Choroid plexus epithelial cell (primary cell): Measurements from ENCODE around the gene ZFP64.

Experiments used
- DNase-seq: peaks from one replicate; pipeline ENCODE4 v3.0.0-alpha.2; 2010; ENCODE audit warnings: low read depth
- H3K4me3 ChIP-seq: 2 replicates; pipeline ENCODE4 v1.5.1; 2011; ENCODE audit warnings: low read depth, mild to moderate bottlenecking, control low read depth, low read length, moderate library complexity
- TF ChIP-seq, protein P1 (sequence below): conservative IDR thresholded peaks from 2 replicates; pipeline ENCODE4 v1.5.1; 2011; ENCODE audit warnings: low read depth, mild to moderate bottlenecking, control low read depth, inconsistent platforms, low read length, moderate library complexity

ZFP64 gene

DNA sequence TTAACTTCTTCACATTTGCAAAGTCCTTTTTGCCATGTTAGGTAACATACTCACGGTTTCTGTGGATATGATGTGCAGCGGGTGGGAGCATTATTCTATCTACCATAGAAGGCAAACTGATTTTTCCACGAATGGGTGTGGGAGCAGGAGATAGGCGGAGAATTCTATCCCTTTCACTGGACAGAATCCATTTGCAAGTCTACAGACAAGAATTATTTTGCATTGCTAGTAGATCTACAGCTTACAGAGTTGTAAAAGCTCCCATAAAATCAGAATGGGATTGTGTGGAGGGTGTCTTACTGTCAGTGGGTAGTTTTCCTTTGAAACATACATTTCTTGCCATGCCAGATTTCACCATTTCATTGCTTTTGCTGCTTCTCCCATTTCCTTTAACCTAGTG, 22.4 kb upstream of the ZFP64 start:
- TF ChIP-seq, protein P1, sequence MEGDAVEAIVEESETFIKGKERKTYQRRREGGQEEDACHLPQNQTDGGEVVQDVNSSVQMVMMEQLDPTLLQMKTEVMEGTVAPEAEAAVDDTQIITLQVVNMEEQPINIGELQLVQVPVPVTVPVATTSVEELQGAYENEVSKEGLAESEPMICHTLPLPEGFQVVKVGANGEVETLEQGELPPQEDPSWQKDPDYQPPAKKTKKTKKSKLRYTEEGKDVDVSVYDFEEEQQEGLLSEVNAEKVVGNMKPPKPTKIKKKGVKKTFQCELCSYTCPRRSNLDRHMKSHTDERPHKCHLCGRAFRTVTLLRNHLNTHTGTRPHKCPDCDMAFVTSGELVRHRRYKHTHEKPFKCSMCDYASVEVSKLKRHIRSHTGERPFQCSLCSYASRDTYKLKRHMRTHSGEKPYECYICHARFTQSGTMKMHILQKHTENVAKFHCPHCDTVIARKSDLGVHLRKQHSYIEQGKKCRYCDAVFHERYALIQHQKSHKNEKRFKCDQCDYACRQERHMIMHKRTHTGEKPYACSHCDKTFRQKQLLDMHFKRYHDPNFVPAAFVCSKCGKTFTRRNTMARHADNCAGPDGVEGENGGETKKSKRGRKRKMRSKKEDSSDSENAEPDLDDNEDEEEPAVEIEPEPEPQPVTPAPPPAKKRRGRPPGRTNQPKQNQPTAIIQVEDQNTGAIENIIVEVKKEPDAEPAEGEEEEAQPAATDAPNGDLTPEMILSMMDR, result no peak
- DNase-seq, result no peak
- H3K4me3 ChIP-seq, result no peak overlapping the region

DNA sequence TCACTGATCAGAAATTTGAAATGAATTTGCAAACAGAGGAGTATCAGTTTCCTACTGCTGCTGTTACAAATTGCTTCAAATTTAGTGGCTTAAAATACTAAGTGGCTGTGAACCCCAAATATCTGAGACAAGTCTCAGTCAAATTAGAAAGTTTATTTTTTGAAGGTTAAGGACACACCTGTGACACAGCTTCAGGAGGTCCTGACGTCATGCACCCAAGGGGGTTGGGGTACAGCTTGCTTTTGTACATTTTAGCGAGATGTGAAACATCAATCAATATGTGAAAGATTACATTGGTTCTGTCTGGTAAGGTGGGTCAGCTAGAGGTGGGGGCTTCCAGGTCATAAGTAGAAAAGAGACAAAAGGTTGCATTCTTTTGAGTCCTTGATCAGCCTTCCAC, 21.4 kb upstream of the ZFP64 start:
- TF ChIP-seq, protein P1, result no peak
- no peak for DNase-seq
- no peak overlapping the region for H3K4me3 ChIP-seq

DNA sequence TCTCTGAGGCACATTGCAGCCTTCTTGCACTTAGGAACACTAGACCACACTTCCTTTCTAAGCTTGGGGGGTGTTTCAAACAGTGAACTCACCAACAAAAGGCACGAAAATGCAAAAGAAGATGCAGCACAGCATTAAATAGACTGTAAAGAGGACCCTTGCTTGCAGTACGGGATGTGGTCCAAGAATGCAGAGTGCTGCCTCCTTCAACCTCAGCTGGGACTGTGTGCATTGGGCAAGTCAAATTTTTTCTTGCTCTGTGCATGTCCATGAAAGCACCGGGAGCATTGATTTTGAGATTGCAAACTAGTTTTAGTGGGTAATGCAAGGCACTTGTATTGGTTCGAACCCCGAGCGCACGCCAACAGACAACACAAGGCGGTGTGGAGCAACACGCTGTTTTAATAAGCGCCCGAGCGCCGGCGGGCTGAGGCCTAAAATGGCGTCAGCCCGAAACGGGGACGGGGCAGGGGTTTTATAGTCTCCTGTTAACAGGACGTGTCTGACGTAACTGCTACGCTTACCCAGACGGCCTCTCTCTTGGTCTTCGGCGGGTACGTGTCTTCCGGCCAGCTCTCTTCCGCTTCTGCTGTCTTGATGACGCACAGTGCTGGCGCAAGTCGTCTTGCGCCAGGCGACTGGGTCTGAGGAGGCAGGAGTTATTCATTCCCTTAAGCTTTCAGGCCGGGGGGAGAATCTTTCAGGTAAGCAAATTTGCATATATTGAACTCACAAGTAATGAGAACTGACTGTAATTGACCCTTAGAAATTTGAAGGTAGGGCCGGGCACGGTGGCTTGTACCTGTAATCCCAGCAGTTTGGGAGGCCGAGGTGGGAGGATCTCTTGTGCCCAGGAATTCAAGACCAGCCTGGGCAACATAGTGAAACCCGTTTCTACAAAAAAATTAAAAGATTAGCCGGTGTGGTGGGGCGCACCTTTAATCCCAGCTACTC, 18.7 kb upstream of the ZFP64 start:
- H3K4me3 ChIP-seq, result no peak overlapping the region
- no peak for DNase-seq
- TF ChIP-seq, protein P1, result no peak

DNA sequence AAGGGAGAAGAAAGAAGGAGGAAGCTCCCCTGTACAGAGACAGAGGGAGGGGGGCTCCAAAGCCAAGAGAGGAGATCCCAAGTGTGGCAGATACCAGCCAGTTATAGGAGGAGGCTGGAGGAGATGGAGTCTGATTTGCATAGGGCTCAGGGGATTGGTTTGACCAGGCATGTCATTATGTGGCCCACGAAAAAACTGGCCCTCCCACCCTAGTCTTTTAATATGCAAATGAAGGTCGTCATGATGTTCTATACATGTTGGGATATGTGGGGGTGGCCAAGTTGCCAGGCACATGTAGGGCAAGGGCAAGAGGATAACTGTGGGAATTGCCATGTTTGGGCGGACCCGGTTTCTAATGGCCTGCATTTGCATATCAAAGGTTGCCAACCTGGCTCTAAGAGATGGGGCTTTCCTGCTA, 17.6 kb upstream of the ZFP64 start:
- no peak overlapping the region for H3K4me3 ChIP-seq
- no peak for DNase-seq
- TF ChIP-seq, protein P1, result no peak

DNA sequence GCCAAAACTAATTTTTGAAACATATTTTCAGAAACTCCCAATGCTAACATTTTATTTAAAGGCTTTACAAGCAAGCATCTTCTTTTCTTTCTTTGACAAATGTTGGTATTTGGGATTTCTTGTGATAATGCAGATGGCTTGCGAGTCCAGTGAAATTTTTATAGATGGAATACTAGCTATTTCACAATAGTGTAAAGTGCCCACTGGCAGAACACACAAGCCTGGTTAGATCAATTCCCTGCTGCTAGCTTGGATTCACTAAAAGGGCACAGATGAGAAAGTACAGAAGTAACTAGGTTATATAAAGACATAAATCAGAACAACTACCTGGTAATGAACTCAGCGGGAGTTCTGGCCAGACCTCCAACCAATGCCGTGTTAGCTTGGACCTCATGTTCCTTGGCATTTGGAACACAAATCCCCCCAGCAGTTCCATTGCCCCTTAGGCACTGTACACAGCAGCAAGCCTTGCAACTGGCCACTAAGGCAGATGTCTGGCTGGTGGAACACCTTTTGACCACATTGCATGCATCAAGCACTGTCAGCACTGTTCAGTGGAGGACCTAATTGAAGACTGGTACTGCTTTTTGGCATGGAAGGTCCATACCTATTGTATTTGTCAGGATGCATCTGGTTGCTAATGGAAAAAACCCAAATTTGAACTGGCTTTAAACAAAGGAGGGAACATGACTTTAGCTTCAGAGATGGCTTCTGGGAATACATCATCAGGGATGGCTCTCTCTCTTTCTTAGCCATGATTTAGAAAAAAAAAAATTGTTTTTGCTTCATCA, 15.6 kb upstream of the ZFP64 start:
- no peak for DNase-seq
- TF ChIP-seq, protein P1, result no peak

DNA sequence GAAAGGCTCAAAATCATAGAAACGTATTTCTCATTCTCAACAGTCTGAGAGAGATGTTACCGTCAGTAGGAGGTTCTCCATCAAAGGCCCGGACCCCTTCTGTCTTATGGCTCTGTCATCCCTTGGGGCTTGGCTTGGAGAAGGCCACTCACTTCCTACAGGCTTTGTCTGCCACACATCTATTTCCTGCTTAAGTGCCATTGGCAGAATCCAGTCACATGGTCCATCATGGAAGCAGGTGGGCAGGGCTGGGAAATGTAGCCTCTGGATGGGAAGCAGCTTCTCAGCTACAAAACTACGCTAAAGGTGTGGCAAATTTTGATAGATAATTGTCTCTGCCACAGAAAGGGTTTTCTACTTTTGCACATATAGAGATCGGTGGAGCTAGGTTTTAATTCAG, 12.6 kb upstream of the ZFP64 start:
- TF ChIP-seq, protein P1, result no peak
- DNase-seq, result no peak

More for the DNA sequence above, 15.6 kb upstream of the ZFP64 start:
- H3K4me3 ChIP-seq, result no peak overlapping the region

More for the DNA sequence above, 12.6 kb upstream of the ZFP64 start:
- H3K4me3 ChIP-seq, result no peak overlapping the region
